Lung (tissue), 12 donors: ENCODE measurements around the gene SNRPF. TPM values are rescaled to one million over a fixed set of nuclear protein-coding genes. Genes with fewer than 3 reads are reported as not detected.

Experiments used
- ATAC-seq: fragments of 200-7000 bp; cut with Tn5 transposase; one replicate; pipeline ENCODE4 v1.9.1; 2020; ENCODE audit warnings: moderate number of reproducible peaks; ENCODE audit not compliant: insufficient read depth, low FRiP score
- DNase-seq, 3 donors: peaks; one replicate each; pipeline ENCODE4 v3.0.0-alpha.2; 2013 to 2017
- H3K27ac ChIP-seq, 2 donors: one replicate each; pipeline ENCODE4 v1.5.1; 2013; ENCODE audit warnings: mild to moderate bottlenecking in 2 of 2, moderate library complexity in 2 of 2, control low read depth in 1 of 2, inconsistent platforms in 1 of 2, low read depth in 1 of 2, low read length in 1 of 2
- H3K27me3 ChIP-seq, 3 donors: one replicate each; pipeline ENCODE4 v1.5.1; 2013; ENCODE audit warnings: low read length in 2 of 3; ENCODE audit not compliant: control insufficient read depth in 3 of 3, insufficient read depth in 3 of 3
- H3K36me3 ChIP-seq, 4 donors: one replicate each; pipeline ENCODE4 v1.5.1; 2013; ENCODE audit warnings: low read length in 4 of 4, mild to moderate bottlenecking in 1 of 4, moderate library complexity in 1 of 4; ENCODE audit not compliant: control insufficient read depth in 4 of 4, insufficient read depth in 4 of 4
- H3K4me1 ChIP-seq, 5 donors: one replicate each; pipeline ENCODE4 v1.5.1; 2013; ENCODE audit warnings: low read length in 5 of 5, mild to moderate bottlenecking in 2 of 5, moderate library complexity in 1 of 5; ENCODE audit not compliant: control insufficient read depth in 5 of 5, insufficient read depth in 5 of 5
- H3K4me3 ChIP-seq: one replicate; pipeline ENCODE4 v1.5.1; 2013; ENCODE audit warnings: mild to moderate bottlenecking, control low read depth, moderate library complexity
- H3K9ac ChIP-seq, 2 donors: one replicate each; pipeline ENCODE4 v1.5.1; 2013; ENCODE audit warnings: low read length in 2 of 2, control low read depth in 1 of 2; ENCODE audit not compliant: insufficient read depth in 1 of 2
- H3K9me3 ChIP-seq, 4 donors: one replicate each; pipeline ENCODE4 v1.5.1; 2013; ENCODE audit warnings: low read length in 3 of 4, mild to moderate bottlenecking in 1 of 4, moderate library complexity in 1 of 4; ENCODE audit not compliant: control insufficient read depth in 4 of 4, insufficient read depth in 3 of 4
- WGBS, 2 donors: extraction: QIAGEN DNeasy Blood & Tissue Kit; methylation state at CpG; one replicate each; pipeline ENCODE4 v1.1.7; 2013; 5-methylcytosine and 5-hydroxymethylcytosine counted together
- polyA plus RNA-seq, 2 donors: library from polyadenylated mRNA; stranded (reverse); fragments of 200-250 nt; gene quantifications; one replicate each; pipeline ENCODE4 v1.2.1, GENCODE V29; 2013
- total RNA-seq, 2 donors: library from RNA; depleted of rRNA in 1 of 2; stranded (reverse); fragments of >200 nt in 1 of 2; gene quantifications; one replicate each; pipeline ENCODE4 v1.2.1, GENCODE V29; 2014 to 2021
- TF ChIP-seq, protein P1 (sequence below): IDR thresholded peaks from 2 replicates; pipeline ENCODE4 v1.5.1; 2012; ENCODE audit warnings: mild to moderate bottlenecking; ENCODE audit errors: control extremely low read depth, extremely low read depth
- donor health status: control.
- donor health status: control.
- donor health status: Bipolar disorder and iron deficiency.
- donor health status: healthy.
- donor health status: DM: yes; HTN: yes; CAD: no.

SNRPF gene
- total and polyA plus RNA-seq, 4 donors: 11.7 to 83.1 (median 26.2) TPM

DNA sequence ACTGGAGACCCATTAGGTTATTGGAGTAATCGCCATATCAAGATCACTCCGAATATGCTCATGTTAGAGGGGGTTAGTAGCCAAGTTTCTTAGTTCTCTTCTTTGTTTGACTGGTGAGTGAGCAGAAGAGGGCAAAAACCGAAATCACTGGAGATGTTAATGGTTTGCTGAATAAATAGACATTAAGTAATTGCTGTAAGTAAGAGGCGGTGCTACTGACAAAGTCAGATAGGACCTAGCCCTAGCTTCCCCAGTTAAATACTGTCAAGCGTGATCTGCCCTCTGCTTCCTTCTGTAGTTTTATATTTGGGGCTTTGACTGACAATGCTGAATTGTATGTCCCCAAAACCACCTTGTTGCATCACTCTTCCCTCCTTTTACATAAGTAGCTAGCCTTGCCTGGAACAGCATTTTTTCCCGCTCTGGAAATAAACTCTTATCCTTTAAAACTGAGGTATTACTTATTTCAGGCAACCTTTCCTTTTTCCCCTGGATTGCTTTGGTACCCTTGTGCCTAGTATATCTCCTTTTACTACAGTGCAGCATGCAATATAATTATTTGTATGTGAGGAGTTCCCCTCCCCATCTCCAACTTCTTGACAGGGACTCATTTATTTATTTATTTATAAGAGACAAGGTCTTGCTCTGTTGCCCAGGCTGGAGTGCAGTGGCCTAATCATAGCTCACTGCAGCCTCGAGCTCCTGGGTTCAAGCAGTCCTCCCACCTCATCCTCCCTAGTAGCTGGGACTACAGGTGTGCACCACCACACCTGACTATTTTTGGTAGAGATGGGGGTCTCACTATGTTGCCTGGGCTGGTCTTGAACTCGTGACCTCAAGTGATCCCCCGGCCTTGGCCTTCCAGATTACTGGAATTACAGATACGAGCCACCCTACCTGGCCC is 1.4 kb downstream of the SNRPF start:
- Histone ChIP-seq H3K4me1 (peaks cover 0 to 9% (median 6%) of the 10 kb centered on the region in 5 donors), H3K36me3 (peaks cover 6 to 28% (median 20%) of the 10 kb centered on the region in 4 donors), H3K9ac (peak overlapping the region in 1 of 2 donors; percentile 90), H3K9me3 (peaks cover 0 to 2% (median 0%) of the 10 kb centered on the region in 4 donors), H3K27me3 (no peaks in the 10 kb centered on the region), H3K4me3 (peak overlapping the region; percentile 77), H3K27ac (no peak overlapping the region)
- WGBS, 2 donors: 65 to 68% methylated on average over 10 of the region's 10 CpGs
- DNase-seq: no peak
- TF ChIP-seq, protein P1, sequence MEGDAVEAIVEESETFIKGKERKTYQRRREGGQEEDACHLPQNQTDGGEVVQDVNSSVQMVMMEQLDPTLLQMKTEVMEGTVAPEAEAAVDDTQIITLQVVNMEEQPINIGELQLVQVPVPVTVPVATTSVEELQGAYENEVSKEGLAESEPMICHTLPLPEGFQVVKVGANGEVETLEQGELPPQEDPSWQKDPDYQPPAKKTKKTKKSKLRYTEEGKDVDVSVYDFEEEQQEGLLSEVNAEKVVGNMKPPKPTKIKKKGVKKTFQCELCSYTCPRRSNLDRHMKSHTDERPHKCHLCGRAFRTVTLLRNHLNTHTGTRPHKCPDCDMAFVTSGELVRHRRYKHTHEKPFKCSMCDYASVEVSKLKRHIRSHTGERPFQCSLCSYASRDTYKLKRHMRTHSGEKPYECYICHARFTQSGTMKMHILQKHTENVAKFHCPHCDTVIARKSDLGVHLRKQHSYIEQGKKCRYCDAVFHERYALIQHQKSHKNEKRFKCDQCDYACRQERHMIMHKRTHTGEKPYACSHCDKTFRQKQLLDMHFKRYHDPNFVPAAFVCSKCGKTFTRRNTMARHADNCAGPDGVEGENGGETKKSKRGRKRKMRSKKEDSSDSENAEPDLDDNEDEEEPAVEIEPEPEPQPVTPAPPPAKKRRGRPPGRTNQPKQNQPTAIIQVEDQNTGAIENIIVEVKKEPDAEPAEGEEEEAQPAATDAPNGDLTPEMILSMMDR: no peak
- ATAC-seq: no peak

DNA sequence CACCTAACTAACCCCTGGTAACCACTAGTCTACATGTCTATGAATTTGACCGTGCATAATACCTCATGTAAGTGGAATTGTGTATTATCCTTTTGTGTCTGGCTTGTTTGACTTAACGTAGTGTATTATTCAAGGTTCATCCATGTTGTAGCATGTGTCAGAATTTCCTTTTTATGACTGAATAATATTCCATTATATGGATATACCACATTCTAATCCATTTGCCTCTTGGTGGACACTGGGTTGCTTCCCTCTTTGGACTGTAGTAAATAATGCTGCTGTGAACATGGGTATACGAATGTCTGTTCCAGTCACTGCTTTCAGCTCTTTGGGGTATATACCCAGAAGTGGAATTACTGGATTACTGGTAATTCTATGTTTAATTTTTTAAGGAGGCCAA is 3.3 kb downstream of the SNRPF start:
- H3K4me1 ChIP-seq: peaks cover 0 to 9% (median 6%) of the 10 kb centered on the region in 5 donors
- no peaks in the 10 kb centered on the region for H3K27me3 ChIP-seq
- H3K9ac ChIP-seq: no peak overlapping the region
- WGBS, 2 donors: 96 to 98% methylated on average over 3 of the region's 3 CpGs
- no peak overlapping the region for H3K27ac ChIP-seq
- ATAC-seq (no peak), DNase-seq (no peak)
- peaks cover 0 to 2% (median 0%) of the 10 kb centered on the region in 4 donors for H3K9me3 ChIP-seq
- TF ChIP-seq, protein P1: no peak
- H3K36me3 ChIP-seq: peaks cover 6 to 31% (median 22%) of the 10 kb centered on the region in 4 donors
- H3K4me3 ChIP-seq: no peak overlapping the region

DNA sequence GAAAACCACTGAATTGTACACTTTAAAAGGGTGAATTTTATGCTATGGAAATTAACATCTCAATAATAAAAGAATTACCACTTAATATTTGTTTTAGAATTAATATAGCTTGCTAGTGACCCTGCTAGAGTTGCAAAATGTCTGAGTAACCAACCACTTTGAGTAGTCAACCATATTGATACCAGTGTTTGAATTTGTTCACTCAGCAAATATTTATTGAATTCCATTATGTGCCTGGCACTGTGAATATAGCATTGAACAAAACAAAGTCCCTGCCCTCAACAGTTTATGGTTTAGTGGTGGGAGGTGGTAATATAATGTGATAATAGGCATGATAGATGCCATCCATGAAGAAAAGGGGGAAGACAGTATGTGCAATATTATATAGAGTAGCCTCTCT is 4.6 kb downstream of the SNRPF start:
- Histone ChIP-seq H3K36me3 (peaks cover 6 to 31% (median 25%) of the 10 kb centered on the region in 4 donors), H3K27me3 (no peaks in the 10 kb centered on the region), H3K4me1 (peaks cover 0 to 9% (median 5%) of the 10 kb centered on the region in 5 donors), H3K9ac (no peak overlapping the region), H3K4me3 (no peak overlapping the region), H3K9me3 (no peaks in the 10 kb centered on the region), H3K27ac (no peak overlapping the region)
- DNase-seq (no peak), ATAC-seq (no peak)
- TF ChIP-seq, protein P1: no peak
